Ovary (tissue), 9 donors: ENCODE measurements around the gene ROR2. TPM values are rescaled to one million over a fixed set of nuclear protein-coding genes. Genes with fewer than 3 reads are reported as not detected.

Experiments
- DNase-seq, 5 donors: peaks; one replicate each; pipeline ENCODE4 v3.0.0-alpha.2; 2019 to 2020
- H3K27ac ChIP-seq, 2 donors: fragments of 200-600 bp; one replicate each; pipeline versions ENCODE4 v1.5.1 to v1.8.0; 2019 to 2022
- H3K27me3 ChIP-seq: fragments of 200-600 bp; one replicate; pipeline ENCODE4 v1.8.0; 2022
- H3K36me3 ChIP-seq: fragments of 200-600 bp; sonication (generic); one replicate; pipeline ENCODE4 v1.5.1; 2019
- H3K4me1 ChIP-seq: one replicate; pipeline ENCODE4 v1.8.1; 2013; ENCODE audit warnings: mild to moderate bottlenecking, moderate library complexity; ENCODE audit not compliant: insufficient read depth
- H3K4me3 ChIP-seq: fragments of 200-600 bp; sonication (generic); one replicate; pipeline ENCODE4 v1.5.1; 2017
- H3K9me3 ChIP-seq, 2 donors: fragments of 200-600 bp in 1 of 2; sonication (generic) in 1 of 2; one replicate each; pipeline versions ENCODE4 v1.5.1 to v1.8.1; 2013 to 2019; ENCODE audit warnings: mild to moderate bottlenecking in 1 of 2, moderate library complexity in 1 of 2
- EP300 ChIP-seq: sonication (generic); formaldehyde crosslinking; IDR thresholded peaks from one replicate; pipeline ENCODE4 v1.6.1; 2017; ENCODE audit warnings: antibody characterized with exemption
- POLR2A ChIP-seq: fragments of 450-650 bp; IDR thresholded peaks from one replicate; pipeline ENCODE4 v1.6.1; 2017; ENCODE audit warnings: antibody characterized with exemption, mild to moderate bottlenecking, moderate library complexity
- WGBS, 3 donors: extraction: QIAGEN DNeasy Blood & Tissue Kit in 1 of 3; methylation state at CpG; one replicate each; pipeline versions ENCODE4 v1.1.5 to v1.1.7; 2013 to 2017; 5-methylcytosine and 5-hydroxymethylcytosine counted together
- intact Hi-C, 4 donors: fragments of 100-400 bp; cut with DNase I; formaldehyde crosslinking; loops; one replicate each; pipeline versions ENCODE4 v1.11.0 to v1.15.1; 2022 to 2023
- polyA plus RNA-seq, 2 donors: library from polyadenylated mRNA; stranded (reverse); fragments of 200-250 nt in 1 of 2; fragments of 350-450 nt in 1 of 2; fragmentation: Illumina TruSeq in 1 of 2; extraction: RNeasy Lipid Tissue Mini Kit (QIAGEN cat#74804) in 1 of 2; gene quantifications; one replicate each; pipeline ENCODE4 v1.2.3, GENCODE V29; 2013 to 2014
- total RNA-seq, 7 donors: library from RNA; depleted of rRNA in 2 of 7; stranded (reverse); fragments of >200 nt in 2 of 7; fragmentation: NEBNext Ultra II Directional in 3 of 7; extraction: Animal tissue kit (Norgen Biotek cat#: 25700) in 3 of 7; gene quantifications; one replicate each; pipeline versions ENCODE4 v1.1.0 to v1.2.4, GENCODE V29; 2016 to 2023
- TF ChIP-seq, protein P1 (sequence below), 3 donors: fragments of 450-650 bp in 2 of 3; fragments of 200-600 bp in 1 of 3; IDR thresholded peaks; one replicate each; pipeline versions ENCODE4 v1.5.1 to v1.8.0; 2016 to 2022; ENCODE audit warnings: antibody characterized with exemption in 3 of 3, mild to moderate bottlenecking in 1 of 3
- donor health status: DM: no; HTN: no; CAD: no; lungs with moderate emphysema.
- donor health status: DM: no; HTN: no; CAD: no.
- donor health status: Bipolar disorder and iron deficiency.
- donor health status: DM: yes; HTN: yes; CAD: no.
- donor health status: DM: no; HTN: no; CAD: no.
- donor health status: DM: yes; HTN: yes; CAD: no.

ROR2 gene
- total and polyA plus RNA-seq, 9 donors = 11.4 to 35.5 (median 27.7) TPM

GRCh38 chr9:91664663-91665062 is 285.4 kb downstream of the ROR2 start:
- no peak for TF ChIP-seq POLR2A
- no peak for TF ChIP-seq EP300
- TF ChIP-seq, protein P1, sequence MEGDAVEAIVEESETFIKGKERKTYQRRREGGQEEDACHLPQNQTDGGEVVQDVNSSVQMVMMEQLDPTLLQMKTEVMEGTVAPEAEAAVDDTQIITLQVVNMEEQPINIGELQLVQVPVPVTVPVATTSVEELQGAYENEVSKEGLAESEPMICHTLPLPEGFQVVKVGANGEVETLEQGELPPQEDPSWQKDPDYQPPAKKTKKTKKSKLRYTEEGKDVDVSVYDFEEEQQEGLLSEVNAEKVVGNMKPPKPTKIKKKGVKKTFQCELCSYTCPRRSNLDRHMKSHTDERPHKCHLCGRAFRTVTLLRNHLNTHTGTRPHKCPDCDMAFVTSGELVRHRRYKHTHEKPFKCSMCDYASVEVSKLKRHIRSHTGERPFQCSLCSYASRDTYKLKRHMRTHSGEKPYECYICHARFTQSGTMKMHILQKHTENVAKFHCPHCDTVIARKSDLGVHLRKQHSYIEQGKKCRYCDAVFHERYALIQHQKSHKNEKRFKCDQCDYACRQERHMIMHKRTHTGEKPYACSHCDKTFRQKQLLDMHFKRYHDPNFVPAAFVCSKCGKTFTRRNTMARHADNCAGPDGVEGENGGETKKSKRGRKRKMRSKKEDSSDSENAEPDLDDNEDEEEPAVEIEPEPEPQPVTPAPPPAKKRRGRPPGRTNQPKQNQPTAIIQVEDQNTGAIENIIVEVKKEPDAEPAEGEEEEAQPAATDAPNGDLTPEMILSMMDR (IDR thresholded peaks at IDR 0.05) = no peak
- H3K4me1 ChIP-seq = no peaks in the 10 kb centered on the region
- intact Hi-C loops = no loop called here
- H3K27me3 ChIP-seq = no peaks in the 10 kb centered on the region
- H3K9me3 ChIP-seq = no peaks in the 10 kb centered on the region
- no peak for DNase-seq
- no peaks in the 10 kb centered on the region for H3K36me3 ChIP-seq
- no peak overlapping the region for H3K27ac ChIP-seq
- no peak overlapping the region for H3K4me3 ChIP-seq
- 55 to 65% (median 63%) methylated on average over 8 of the region's 8 CpGs for WGBS, 3 donors

GRCh38 chr9:91663858-91664257 is 286.2 kb downstream of the ROR2 start:
- TF ChIP-seq EP300 = no peak
- TF ChIP-seq POLR2A = no peak
- TF ChIP-seq, protein P1 (IDR thresholded peaks at IDR 0.05) = no peak
- H3K27me3 ChIP-seq = no peaks in the 10 kb centered on the region

GRCh38 chr9:91661451-91661850 is 288.6 kb downstream of the ROR2 start:
- Histone ChIP-seq H3K27me3 (no peaks in the 10 kb centered on the region), H3K36me3 (no peaks in the 10 kb centered on the region), H3K4me1 (no peaks in the 10 kb centered on the region), H3K4me3 (no peak overlapping the region), H3K27ac (no peak overlapping the region), H3K9me3 (no peaks in the 10 kb centered on the region)
- no peak for DNase-seq
- TF ChIP-seq EP300 = no peak
- intact Hi-C loops = no loop called here
- 67 to 100% (median 76%) methylated on average over 3 of the region's 3 CpGs for WGBS, 3 donors

More at GRCh38 chr9:91663858-91664257, 286.2 kb downstream of the ROR2 start:
- H3K4me3 ChIP-seq = no peak overlapping the region
- H3K36me3 ChIP-seq = no peaks in the 10 kb centered on the region
- no peak for DNase-seq
- H3K27ac ChIP-seq = no peak overlapping the region
- no peaks in the 10 kb centered on the region for H3K4me1 ChIP-seq
- no peaks in the 10 kb centered on the region for H3K9me3 ChIP-seq
- intact Hi-C loops = no loop called here
- WGBS, 3 donors = 71 to 86% (median 84%) methylated on average over 6 of the region's 6 CpGs

GRCh38 chr9:91660521-91660920 is 289.5 kb downstream of the ROR2 start:
- H3K9me3 ChIP-seq = no peaks in the 10 kb centered on the region
- 60 to 100% (median 100%) methylated on average over 1 of the region's 1 CpG for WGBS, 3 donors
- no peak overlapping the region for H3K4me3 ChIP-seq
- H3K27ac ChIP-seq = no peak overlapping the region
- H3K27me3 ChIP-seq = no peaks in the 10 kb centered on the region
- no peaks in the 10 kb centered on the region for H3K36me3 ChIP-seq
- intact Hi-C loops = no loop called here
- no peak for DNase-seq
- TF ChIP-seq POLR2A (no peak), EP300 (no peak)
- TF ChIP-seq, protein P1 (IDR thresholded peaks at IDR 0.05) = no peak
- H3K4me1 ChIP-seq = no peaks in the 10 kb centered on the region

DNA sequence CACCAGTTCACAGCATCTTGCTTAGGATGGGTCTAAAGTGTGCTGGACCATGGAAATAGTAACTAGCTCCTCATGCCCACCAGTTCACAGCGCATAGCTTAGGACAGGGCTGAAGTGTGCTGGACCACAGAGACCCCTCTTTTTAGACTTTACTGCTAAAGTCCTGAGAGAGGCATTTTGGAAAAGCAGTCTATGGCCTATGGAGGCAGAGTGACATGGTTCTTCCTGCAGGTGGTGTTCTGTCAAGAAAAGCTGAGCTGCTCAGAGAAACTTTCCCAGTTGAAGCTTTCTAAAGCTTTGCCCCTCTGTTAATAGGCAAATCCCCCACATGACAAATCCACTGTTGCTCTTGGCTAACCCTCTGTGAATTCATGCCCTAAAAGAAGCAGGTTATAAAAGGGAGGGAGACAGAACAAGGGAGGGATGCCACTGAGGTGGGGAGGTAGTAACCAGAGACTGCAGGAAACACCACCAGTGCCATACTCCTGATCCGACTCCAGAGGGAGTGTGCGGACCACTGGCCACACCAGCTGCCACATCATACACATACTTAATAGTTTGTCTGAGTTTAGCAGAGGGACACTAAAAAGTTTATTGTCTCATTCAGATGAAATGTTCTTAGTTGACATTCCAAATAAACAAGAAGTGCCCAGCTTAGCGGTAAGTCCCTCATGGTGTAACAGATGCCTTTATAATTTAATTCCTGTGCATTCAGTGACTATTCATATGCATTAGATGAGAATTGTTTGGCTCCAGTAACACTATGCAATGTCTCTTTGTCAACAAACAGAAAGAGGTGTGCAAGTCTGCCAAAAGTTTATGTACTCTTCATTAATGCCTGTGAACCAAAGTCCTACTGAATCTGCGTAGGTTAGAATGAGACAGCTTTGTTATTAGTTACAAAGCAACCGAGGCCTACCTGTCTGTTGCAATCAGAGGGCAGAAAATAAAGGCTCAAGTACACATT is 290.2 kb downstream of the ROR2 start:
- TF ChIP-seq, protein P1 (IDR thresholded peaks at IDR 0.05) = peak in 1 of 3 donors; percentile 49
- peak; percentile 14 for TF ChIP-seq POLR2A
- TF ChIP-seq EP300 = no peak
- intact Hi-C loops = no loop called here
- 71 to 73% (median 72%) methylated on average over 6 of the region's 6 CpGs for WGBS, 3 donors
- H3K36me3 ChIP-seq = no peaks in the 10 kb centered on the region
- peak in 1 of 5 donors; percentile 22 for DNase-seq
- H3K27ac ChIP-seq = no peak overlapping the region
- no peaks in the 10 kb centered on the region for H3K4me1 ChIP-seq
- H3K4me3 ChIP-seq = no peak overlapping the region
- H3K27me3 ChIP-seq = no peaks in the 10 kb centered on the region
- no peaks in the 10 kb centered on the region for H3K9me3 ChIP-seq
